GM19240 (cell line): ENCODE measurements around the gene RCAN2.
A peak's percentile ranks its signal among the peaks of the same experiment; 100 is the strongest.

Source experiments
- DNase-seq: peaks from one replicate; pipeline ENCODE4 v3.0.0; 2011; ENCODE audit warnings: low spot score; ENCODE audit not compliant: insufficient read length

RCAN2 gene

GRCh38 chr6:46293641-46294316, 197.5 kb downstream of the RCAN2 start:
- peak; percentile 2 for DNase-seq

GRCh38 chr6:46291880-46292279, 199.4 kb downstream of the RCAN2 start:
- DNase-seq, result no peak

GRCh38 chr6:46291275-46291633, 200.0 kb downstream of the RCAN2 start:
- DNase-seq, result no peak

- no peak for DNase-seq
Measured at GRCh38 chr6:46290421-46291274, 200.6 kb downstream of the RCAN2 start.

GRCh38 chr6:46289898-46290297, 201.4 kb downstream of the RCAN2 start:
- DNase-seq, result no peak

GRCh38 chr6:46288835-46289234, 202.4 kb downstream of the RCAN2 start:
- DNase-seq, result no peak

GRCh38 chr6:46287681-46288080, 203.6 kb downstream of the RCAN2 start:
- no peak for DNase-seq

- no peak for DNase-seq
Measured at GRCh38 chr6:46287043-46287442, 204.2 kb downstream of the RCAN2 start.

GRCh38 chr6:46284475-46284874, 206.8 kb downstream of the RCAN2 start:
- DNase-seq, result no peak

GRCh38 chr6:46281110-46281509, 210.1 kb downstream of the RCAN2 start:
- DNase-seq, result no peak

- no peak for DNase-seq
Measured at GRCh38 chr6:46279874-46280273, 211.4 kb downstream of the RCAN2 start.

GRCh38 chr6:46276576-46277142, 214.6 kb downstream of the RCAN2 start:
- no peak for DNase-seq

- DNase-seq, result no peak
Measured at GRCh38 chr6:46274502-46274901, 216.7 kb downstream of the RCAN2 start.

GRCh38 chr6:46273911-46274310, 217.3 kb downstream of the RCAN2 start:
- no peak for DNase-seq

GRCh38 chr6:46271728-46272127, 219.5 kb downstream of the RCAN2 start:
- no peak for DNase-seq

GRCh38 chr6:46271107-46271506, 220.1 kb downstream of the RCAN2 start:
- no peak for DNase-seq

- no peak for DNase-seq
Measured at GRCh38 chr6:46270336-46270735, 220.9 kb downstream of the RCAN2 start.

- DNase-seq, result no peak
Measured at GRCh38 chr6:46269447-46270229, 221.6 kb downstream of the RCAN2 start.

- no peak for DNase-seq
Measured at GRCh38 chr6:46267515-46267914, 223.7 kb downstream of the RCAN2 start.

- no peak for DNase-seq
Measured at GRCh38 chr6:46265373-46265772, 225.9 kb downstream of the RCAN2 start.

- DNase-seq, result no peak
Measured at GRCh38 chr6:46263707-46264086, 227.6 kb downstream of the RCAN2 start.
